Central memory CD8-positive, alpha-beta T cell (primary cell): ENCODE measurements around the gene GDF10.

Experiments
- ATAC-seq: fragments of 150-1000 bp; cut with Tn5 transposase; replicated peaks from 2 replicates; pipeline ENCODE4 v1.10.0; 2022; ENCODE audit warnings: mild to moderate bottlenecking, moderate FRiP score, moderate number of reproducible peaks; ENCODE audit not compliant: poor library complexity, severe bottlenecking; ENCODE audit errors: extremely low read depth
- DNase-seq, 2 donors: peaks; one replicate each; pipeline ENCODE4 v3.0.0; 2021; ENCODE audit warnings: low spot score in 2 of 2
- H3K27ac Mint-ChIP-seq: one replicate; pipeline ENCODE4 v1.8.0; 2022; ENCODE audit warnings: low read depth, mild to moderate bottlenecking, moderate library complexity, mixed read lengths
- H3K27me3 Mint-ChIP-seq: one replicate; pipeline ENCODE4 v1.8.0; 2022; ENCODE audit warnings: mixed read lengths
- H3K36me3 Mint-ChIP-seq: one replicate; pipeline ENCODE4 v1.8.0; 2022; ENCODE audit warnings: mild to moderate bottlenecking, moderate library complexity, mixed read lengths; ENCODE audit not compliant: insufficient read depth
- H3K4me1 Mint-ChIP-seq: one replicate; pipeline ENCODE4 v1.8.0; 2022; ENCODE audit warnings: mixed read lengths
- H3K4me3 Mint-ChIP-seq: one replicate; pipeline ENCODE4 v1.8.0; 2022; ENCODE audit warnings: mild to moderate bottlenecking, moderate library complexity, mixed read lengths
- H3K9me3 Mint-ChIP-seq: one replicate; pipeline ENCODE4 v1.8.0; 2022; ENCODE audit warnings: mixed read lengths

GDF10 gene

GRCh38 chr10:47361293-47361692 lies 61.3 kb downstream of the GDF10 start:
- no peak overlapping the region for H3K27ac Mint-ChIP-seq
- H3K4me3 Mint-ChIP-seq = no peak overlapping the region
- no peak for ATAC-seq
- H3K4me1 Mint-ChIP-seq = no peaks in the 10 kb centered on the region
- peaks cover 1% of the 10 kb centered on the region for H3K36me3 Mint-ChIP-seq
- H3K27me3 Mint-ChIP-seq = no peaks in the 10 kb centered on the region
- DNase-seq = no peak
- no peaks in the 10 kb centered on the region for H3K9me3 Mint-ChIP-seq

GRCh38 chr10:47362199-47362598 lies 62.2 kb downstream of the GDF10 start:
- Mint-ChIP-seq H3K4me3 (no peak overlapping the region), H3K9me3 (no peaks in the 10 kb centered on the region), H3K27me3 (no peaks in the 10 kb centered on the region), H3K36me3 (peaks cover 1% of the 10 kb centered on the region), H3K4me1 (no peaks in the 10 kb centered on the region), H3K27ac (no peak overlapping the region)
- ATAC-seq (no peak), DNase-seq (no peak)
